Psoas muscle (tissue), 8 donors: ENCODE data around the gene DNAH1. TPM values are rescaled to one million over a fixed set of nuclear protein-coding genes. Genes with fewer than 3 reads are reported as not detected.

Experiments
- ATAC-seq, 4 donors: fragments of 200-7000 bp; cut with Tn5 transposase; one replicate each; pipeline ENCODE4 v1.9.1; 2020; ENCODE audit warnings: moderate library complexity in 3 of 4, mild to moderate bottlenecking in 2 of 4
- DNase-seq, 2 donors: peaks; one replicate each; pipeline ENCODE4 v3.0.0-alpha.2; 2020
- H3K27ac ChIP-seq: fragments of 200-600 bp; one replicate; pipeline ENCODE4 v1.8.0; 2022
- H3K27me3 ChIP-seq, 3 donors: fragments of 200-600 bp in 1 of 3; one replicate each; pipeline versions ENCODE4 v1.6.1 to v1.8.0; 2013 to 2022; ENCODE audit warnings: low read length in 2 of 3, mild to moderate bottlenecking in 2 of 3, moderate library complexity in 1 of 3; ENCODE audit not compliant: insufficient read depth in 3 of 3
- H3K36me3 ChIP-seq, 2 donors: fragments of 200-600 bp in 1 of 2; one replicate each; pipeline versions ENCODE4 v1.6.1 to v1.8.0; 2013 to 2022; ENCODE audit warnings: low read depth in 1 of 2, mild to moderate bottlenecking in 1 of 2, moderate library complexity in 1 of 2; ENCODE audit not compliant: insufficient read depth in 1 of 2
- H3K4me1 ChIP-seq: fragments of 200-600 bp; one replicate; pipeline ENCODE4 v1.8.0; 2022
- H3K4me3 ChIP-seq: fragments of 200-600 bp; one replicate; pipeline ENCODE4 v1.8.0; 2022; ENCODE audit warnings: mild to moderate bottlenecking
- H3K9me3 ChIP-seq: fragments of 200-600 bp; one replicate; pipeline ENCODE4 v1.8.0; 2022
- CTCF ChIP-seq: fragments of 200-600 bp; IDR thresholded peaks from one replicate; pipeline ENCODE4 v1.8.0; 2022; ENCODE audit warnings: antibody characterized with exemption
- WGBS, 3 donors: extraction: QIAGEN DNeasy Blood & Tissue Kit; methylation state at CpG; one replicate each; pipeline versions ENCODE4 v1.1.6 to v1.1.7; 2013; 5-methylcytosine and 5-hydroxymethylcytosine counted together
- intact Hi-C, 2 donors: fragments of 100-400 bp; cut with DNase I; formaldehyde crosslinking; loops; one replicate each; pipeline versions ENCODE4 v1.11.0 to v1.14.2; 2022
- polyA plus RNA-seq, 3 donors: library from polyadenylated mRNA; stranded (reverse); fragments of 200-250 nt; gene quantifications; one replicate each; pipeline ENCODE4 v1.2.3, GENCODE V29; 2013
- total RNA-seq, 4 donors: library from RNA; stranded (reverse); fragmentation: NEBNext Ultra II Directional in 2 of 4; extraction: Animal tissue kit (Norgen Biotek cat#: 25700) in 2 of 4; gene quantifications; one replicate each; pipeline versions ENCODE4 v1.2.1 to v1.2.4, GENCODE V29; 2021 to 2023
- donor health status: healthy with polysubstance abuse.
- donor health status: DM: no; HTN: no; CAD: no; lungs with moderate emphysema.
- donor health status: Bipolar disorder and iron deficiency.
- donor health status: healthy.
- donor health status: DM: yes; HTN: yes; CAD: no.
- donor health status: DM: no; HTN: no; CAD: no.
- donor health status: DM: no; HTN: no; CAD: no.
- donor health status: DM: yes; HTN: yes; CAD: no.

The DNAH1 gene
- total and polyA plus RNA-seq, 7 donors, result 0.77 to 4.1 (median 2.4) TPM

GRCh38 chr3:52341123-52341522, 25.0 kb downstream of the DNAH1 start:
- DNase-seq (no peak), ATAC-seq (no peak)
- intact Hi-C loops, result loop anchor here (2.0 to 10.0 kb wide), 3 partner anchors 110 to 336 kb away; no protein-coding TSS in a partner anchor
- peaks cover under 1% of the 10 kb centered on the region for H3K4me1 ChIP-seq
- no peaks in the 10 kb centered on the region for H3K9me3 ChIP-seq
- H3K36me3 ChIP-seq, result peaks cover 0 to 6% of the 10 kb centered on the region in 2 donors
- WGBS, 3 donors, result 81 to 89% (median 82%) methylated on average over 5 of the region's 5 CpGs
- no peak overlapping the region for H3K27ac ChIP-seq
- no peak for TF ChIP-seq CTCF
- H3K27me3 ChIP-seq, result no peaks in the 10 kb centered on the region
- no peak overlapping the region for H3K4me3 ChIP-seq

GRCh38 chr3:52343946-52344600, 28.0 kb downstream of the DNAH1 start:
- H3K27me3 ChIP-seq, result no peaks in the 10 kb centered on the region
- TF ChIP-seq CTCF, result no peak
- no peak overlapping the region for H3K4me3 ChIP-seq
- intact Hi-C loops, result loop anchor here in 1 of 2 donors (10.0 kb wide), 1 partner anchor 339 kb away; no protein-coding TSS in a partner anchor
- ATAC-seq (no peak), DNase-seq (no peak)
- no peaks in the 10 kb centered on the region for H3K9me3 ChIP-seq
- H3K27ac ChIP-seq, result no peak overlapping the region
- peaks cover 0 to 8% of the 10 kb centered on the region in 2 donors for H3K36me3 ChIP-seq
- WGBS, 3 donors, result 91 to 95% (median 93%) methylated on average over 11 of the region's 11 CpGs
- peaks cover 12% of the 10 kb centered on the region for H3K4me1 ChIP-seq

- H3K36me3 ChIP-seq, result peaks cover 0 to 20% of the 10 kb centered on the region in 2 donors
- no peak for ATAC-seq
- intact Hi-C loops, result loop anchor here in 1 of 2 donors (10.0 kb wide), 1 partner anchor 341 kb away; no protein-coding TSS in a partner anchor
- H3K27me3 ChIP-seq, result no peaks in the 10 kb centered on the region
- H3K27ac ChIP-seq, result no peak overlapping the region
- H3K4me3 ChIP-seq, result no peak overlapping the region
- no peaks in the 10 kb centered on the region for H3K9me3 ChIP-seq
- 92 to 95% (median 94%) methylated on average over 9 of the region's 9 CpGs for WGBS, 3 donors
- peaks cover 12% of the 10 kb centered on the region for H3K4me1 ChIP-seq
- DNase-seq, result no peak
- TF ChIP-seq CTCF, result no peak
Measured at GRCh38 chr3:52345521-52346109, 29.5 kb downstream of the DNAH1 start.

- no peak overlapping the region for H3K4me3 ChIP-seq
- DNase-seq (peak in 1 of 2 donors; percentile 53), ATAC-seq (peak; percentile 67 to 82 (median 74))
- peak overlapping the region; percentile 41 for H3K27ac ChIP-seq
- TF ChIP-seq CTCF, result no peak
- H3K36me3 ChIP-seq, result peaks cover 0 to 27% of the 10 kb centered on the region in 2 donors
- no peaks in the 10 kb centered on the region for H3K9me3 ChIP-seq
- no peaks in the 10 kb centered on the region for H3K27me3 ChIP-seq
- WGBS, 3 donors, result 54 to 64% (median 61%) methylated on average over 16 of the region's 16 CpGs
- intact Hi-C loops, result loop anchor here in 1 of 2 donors (10.0 kb wide), 1 partner anchor 342 kb away; no protein-coding TSS in a partner anchor
- H3K4me1 ChIP-seq, result peaks cover 12% of the 10 kb centered on the region
Measured at GRCh38 chr3:52346623-52347530, 30.8 kb downstream of the DNAH1 start.
